Measurements from ENCODE around the gene MYL6. TPM values are rescaled to one million over a fixed set of nuclear protein-coding genes. Genes with fewer than 3 reads are reported as not detected.

The MYL6 gene
- total and polyA plus RNA-seq, 9 of the 15 experiments (the other 6 are each of a cell fraction or from before 2014, with no cell fraction given), result 557 to 1,664 (median 958) TPM

GRCh38 chr12:56152132-56152755 is 5.9 kb upstream of the MYL6 start, which contains the start of gene MYL6B (continued):
- peak; percentile 78; the same call in 1 of the 2 replicates for TF ChIP-seq JUN (IDR thresholded peaks at IDR 0.05; ENCODE audit: borderline replicate concordance, low read depth, low read length)
- TF ChIP-seq JUN (CRISPR knock-in tag; IDR thresholded peaks at IDR 0.05; ENCODE audit: borderline replicate concordance), result no peak
- no peak for TF ChIP-seq NFATC3 (IDR thresholded peaks at IDR 0.05)
- no peak for TF ChIP-seq MYNN (IDR thresholded peaks at IDR 0.05)
- no peak for TF ChIP-seq MYNN (CRISPR knock-in tag; IDR thresholded peaks at IDR 0.05)
- TF ChIP-seq HMG20A (CRISPR knock-in tag; conservative IDR thresholded peaks at IDR 0.05), result no peak
- peak; percentile 87 for TF ChIP-seq GATAD2A (IDR thresholded peaks at IDR 0.05)
- TF ChIP-seq XRCC4 (IDR thresholded peaks at IDR 0.05; ENCODE audit: extremely low read depth, insufficient read depth, insufficient read length), result no peak
- no peak for TF ChIP-seq DIDO1 (tag; IDR thresholded peaks at IDR 0.05; ENCODE audit: low read depth)
- TF ChIP-seq ETV1 (tag; conservative IDR thresholded peaks at IDR 0.05; ENCODE audit: low read depth), result peak; percentile 94
- TF ChIP-seq TCF7L2 (IDR thresholded peaks at IDR 0.05; ENCODE audit: low read depth, low read length), result no peak
- no peak for TF ChIP-seq NCOA4 (IDR thresholded peaks at IDR 0.05; ENCODE audit: partially characterized antibody)
- TF ChIP-seq ZNF133 (CRISPR knock-in tag; IDR thresholded peaks at IDR 0.05), result no peak
- TF ChIP-seq, protein P1, sequence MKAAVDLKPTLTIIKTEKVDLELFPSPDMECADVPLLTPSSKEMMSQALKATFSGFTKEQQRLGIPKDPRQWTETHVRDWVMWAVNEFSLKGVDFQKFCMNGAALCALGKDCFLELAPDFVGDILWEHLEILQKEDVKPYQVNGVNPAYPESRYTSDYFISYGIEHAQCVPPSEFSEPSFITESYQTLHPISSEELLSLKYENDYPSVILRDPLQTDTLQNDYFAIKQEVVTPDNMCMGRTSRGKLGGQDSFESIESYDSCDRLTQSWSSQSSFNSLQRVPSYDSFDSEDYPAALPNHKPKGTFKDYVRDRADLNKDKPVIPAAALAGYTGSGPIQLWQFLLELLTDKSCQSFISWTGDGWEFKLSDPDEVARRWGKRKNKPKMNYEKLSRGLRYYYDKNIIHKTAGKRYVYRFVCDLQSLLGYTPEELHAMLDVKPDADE (conservative IDR thresholded peaks at IDR 0.05; ENCODE audit: control insufficient read depth, low read depth, low read length), result peak; percentile 91
- TF ChIP-seq, protein P2, sequence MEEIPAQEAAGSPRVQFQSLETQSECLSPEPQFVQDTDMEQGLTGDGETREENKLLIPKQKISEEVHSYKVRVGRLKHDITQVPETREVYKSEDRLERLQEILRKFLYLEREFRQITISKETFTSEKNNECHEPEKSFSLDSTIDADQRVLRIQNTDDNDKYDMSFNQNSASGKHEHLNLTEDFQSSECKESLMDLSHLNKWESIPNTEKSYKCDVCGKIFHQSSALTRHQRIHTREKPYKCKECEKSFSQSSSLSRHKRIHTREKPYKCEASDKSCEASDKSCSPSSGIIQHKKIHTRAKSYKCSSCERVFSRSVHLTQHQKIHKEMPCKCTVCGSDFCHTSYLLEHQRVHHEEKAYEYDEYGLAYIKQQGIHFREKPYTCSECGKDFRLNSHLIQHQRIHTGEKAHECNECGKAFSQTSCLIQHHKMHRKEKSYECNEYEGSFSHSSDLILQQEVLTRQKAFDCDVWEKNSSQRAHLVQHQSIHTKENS (CRISPR knock-in tag; IDR thresholded peaks at IDR 0.05), result no peak
- peak; percentile 98 for TF ChIP-seq ZBTB7A (IDR thresholded peaks at IDR 0.05; ENCODE audit: borderline replicate concordance, control insufficient read depth, low read depth, low read length)
- no peak for TF ChIP-seq DMBX1 (CRISPR knock-in tag; IDR thresholded peaks at IDR 0.05; ENCODE audit: borderline replicate concordance)
- TF ChIP-seq, protein P3, sequence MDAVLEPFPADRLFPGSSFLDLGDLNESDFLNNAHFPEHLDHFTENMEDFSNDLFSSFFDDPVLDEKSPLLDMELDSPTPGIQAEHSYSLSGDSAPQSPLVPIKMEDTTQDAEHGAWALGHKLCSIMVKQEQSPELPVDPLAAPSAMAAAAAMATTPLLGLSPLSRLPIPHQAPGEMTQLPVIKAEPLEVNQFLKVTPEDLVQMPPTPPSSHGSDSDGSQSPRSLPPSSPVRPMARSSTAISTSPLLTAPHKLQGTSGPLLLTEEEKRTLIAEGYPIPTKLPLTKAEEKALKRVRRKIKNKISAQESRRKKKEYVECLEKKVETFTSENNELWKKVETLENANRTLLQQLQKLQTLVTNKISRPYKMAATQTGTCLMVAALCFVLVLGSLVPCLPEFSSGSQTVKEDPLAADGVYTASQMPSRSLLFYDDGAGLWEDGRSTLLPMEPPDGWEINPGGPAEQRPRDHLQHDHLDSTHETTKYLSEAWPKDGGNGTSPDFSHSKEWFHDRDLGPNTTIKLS (IDR thresholded peaks at IDR 0.05; ENCODE audit: borderline replicate concordance, low read depth), result peak; percentile 79; the same call in 1 of the 2 replicates
- TF ChIP-seq PPARD (CRISPR knock-in tag; IDR thresholded peaks at IDR 0.05), result no peak
- no peak for TF ChIP-seq CBX1 (IDR thresholded peaks at IDR 0.05; ENCODE audit: low read depth)
- TF ChIP-seq ZNF134 (CRISPR knock-in tag; conservative IDR thresholded peaks at IDR 0.05), result no peak
- peak; percentile 71 to 75; a peak in 3 of 4 replicates for TF ChIP-seq SIX5 (IDR thresholded peaks at IDR 0.05; ENCODE audit: borderline replicate concordance in 1 of 2, insufficient read depth in 1 of 2, low read depth in 1 of 2, low read length in 2 of 2)
- TF ChIP-seq, protein P4, sequence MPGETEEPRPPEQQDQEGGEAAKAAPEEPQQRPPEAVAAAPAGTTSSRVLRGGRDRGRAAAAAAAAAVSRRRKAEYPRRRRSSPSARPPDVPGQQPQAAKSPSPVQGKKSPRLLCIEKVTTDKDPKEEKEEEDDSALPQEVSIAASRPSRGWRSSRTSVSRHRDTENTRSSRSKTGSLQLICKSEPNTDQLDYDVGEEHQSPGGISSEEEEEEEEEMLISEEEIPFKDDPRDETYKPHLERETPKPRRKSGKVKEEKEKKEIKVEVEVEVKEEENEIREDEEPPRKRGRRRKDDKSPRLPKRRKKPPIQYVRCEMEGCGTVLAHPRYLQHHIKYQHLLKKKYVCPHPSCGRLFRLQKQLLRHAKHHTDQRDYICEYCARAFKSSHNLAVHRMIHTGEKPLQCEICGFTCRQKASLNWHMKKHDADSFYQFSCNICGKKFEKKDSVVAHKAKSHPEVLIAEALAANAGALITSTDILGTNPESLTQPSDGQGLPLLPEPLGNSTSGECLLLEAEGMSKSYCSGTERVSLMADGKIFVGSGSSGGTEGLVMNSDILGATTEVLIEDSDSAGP (CRISPR knock-in tag; IDR thresholded peaks at IDR 0.05), result no peak

Data from K562 (cell line).